Right atrium auricular region (tissue), 2 donors: ENCODE measurements around the gene SP9. TPM values are rescaled to one million over a fixed set of nuclear protein-coding genes. Genes with fewer than 3 reads are reported as not detected.

Experiments
- DNase-seq: peaks from one replicate; pipeline ENCODE4 v3.0.0-alpha.2; 2019; ENCODE audit warnings: low spot score
- H3K27ac ChIP-seq, 2 donors: fragments of 200-600 bp; sonication (generic); 1 replicate in 1 of 2; 2 replicates in 1 of 2; pipeline ENCODE4 v1.5.1; 2016 to 2019
- H3K27me3 ChIP-seq, 2 donors: fragments of 200-600 bp; sonication (generic); one replicate each; pipeline versions ENCODE4 v1.5.1 to v1.6.0; 2017 to 2019
- H3K36me3 ChIP-seq: fragments of 200-600 bp; sonication (generic); one replicate; pipeline ENCODE4 v1.5.1; 2016
- H3K4me1 ChIP-seq, 2 donors: fragments of 200-600 bp; sonication (generic); one replicate each; pipeline versions ENCODE4 v1.5.1 to v1.6.0; 2017 to 2019
- H3K4me3 ChIP-seq, 2 donors: fragments of 200-600 bp; sonication (generic); 1 replicate in 1 of 2; 2 replicates in 1 of 2; pipeline ENCODE4 v1.5.1; 2017 to 2019; ENCODE audit warnings: mild to moderate bottlenecking in 1 of 2, moderate library complexity in 1 of 2
- H3K9me3 ChIP-seq, 2 donors: fragments of 200-600 bp; sonication (generic); one replicate each; pipeline ENCODE4 v1.5.1; 2019
- total RNA-seq, 2 donors: library from RNA; depleted of rRNA; stranded (reverse); fragments of >200 nt; gene quantifications; one replicate each; pipeline ENCODE4 v1.1.0, GENCODE V29; 2016
- TF ChIP-seq, protein P1 (sequence below), 2 donors: fragments of 200-600 bp; sonication (generic); IDR thresholded peaks; one replicate each; pipeline ENCODE4 v1.5.1; 2019; ENCODE audit warnings: antibody characterized with exemption in 2 of 2

SP9 gene
- total RNA-seq, 2 donors from 2014 or later: not detected

- Histone ChIP-seq H3K4me3 (no peak overlapping the region), H3K4me1 (no peaks in the 10 kb centered on the region), H3K9me3 (no peaks in the 10 kb centered on the region), H3K27ac (no peak overlapping the region), H3K27me3 (no peaks in the 10 kb centered on the region), H3K36me3 (peaks cover 25% of the 10 kb centered on the region)
- TF ChIP-seq, protein P1, sequence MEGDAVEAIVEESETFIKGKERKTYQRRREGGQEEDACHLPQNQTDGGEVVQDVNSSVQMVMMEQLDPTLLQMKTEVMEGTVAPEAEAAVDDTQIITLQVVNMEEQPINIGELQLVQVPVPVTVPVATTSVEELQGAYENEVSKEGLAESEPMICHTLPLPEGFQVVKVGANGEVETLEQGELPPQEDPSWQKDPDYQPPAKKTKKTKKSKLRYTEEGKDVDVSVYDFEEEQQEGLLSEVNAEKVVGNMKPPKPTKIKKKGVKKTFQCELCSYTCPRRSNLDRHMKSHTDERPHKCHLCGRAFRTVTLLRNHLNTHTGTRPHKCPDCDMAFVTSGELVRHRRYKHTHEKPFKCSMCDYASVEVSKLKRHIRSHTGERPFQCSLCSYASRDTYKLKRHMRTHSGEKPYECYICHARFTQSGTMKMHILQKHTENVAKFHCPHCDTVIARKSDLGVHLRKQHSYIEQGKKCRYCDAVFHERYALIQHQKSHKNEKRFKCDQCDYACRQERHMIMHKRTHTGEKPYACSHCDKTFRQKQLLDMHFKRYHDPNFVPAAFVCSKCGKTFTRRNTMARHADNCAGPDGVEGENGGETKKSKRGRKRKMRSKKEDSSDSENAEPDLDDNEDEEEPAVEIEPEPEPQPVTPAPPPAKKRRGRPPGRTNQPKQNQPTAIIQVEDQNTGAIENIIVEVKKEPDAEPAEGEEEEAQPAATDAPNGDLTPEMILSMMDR (IDR thresholded peaks at IDR 0.05): no peak
- no peak for DNase-seq
These were observed 30.8 kb downstream of the SP9 start for GRCh38 chr2:174365571-174365970.

GRCh38 chr2:174368691-174369090 lies 33.9 kb downstream of the SP9 start:
- TF ChIP-seq, protein P1 (IDR thresholded peaks at IDR 0.05): no peak
- peaks cover 37% of the 10 kb centered on the region for H3K36me3 ChIP-seq
- H3K9me3 ChIP-seq: no peaks in the 10 kb centered on the region
- H3K4me3 ChIP-seq: no peak overlapping the region
- no peaks in the 10 kb centered on the region for H3K4me1 ChIP-seq
- no peak for DNase-seq
- no peaks in the 10 kb centered on the region for H3K27me3 ChIP-seq
- no peak overlapping the region for H3K27ac ChIP-seq

GRCh38 chr2:174376967-174377366 lies 42.2 kb downstream of the SP9 start:
- TF ChIP-seq, protein P1 (IDR thresholded peaks at IDR 0.05): no peak
- no peaks in the 10 kb centered on the region for H3K27me3 ChIP-seq
- H3K4me1 ChIP-seq: no peaks in the 10 kb centered on the region
- DNase-seq: no peak
- H3K4me3 ChIP-seq: no peak overlapping the region
- H3K36me3 ChIP-seq: peaks cover 67% of the 10 kb centered on the region
- H3K27ac ChIP-seq: no peak overlapping the region
- no peaks in the 10 kb centered on the region for H3K9me3 ChIP-seq

DNA sequence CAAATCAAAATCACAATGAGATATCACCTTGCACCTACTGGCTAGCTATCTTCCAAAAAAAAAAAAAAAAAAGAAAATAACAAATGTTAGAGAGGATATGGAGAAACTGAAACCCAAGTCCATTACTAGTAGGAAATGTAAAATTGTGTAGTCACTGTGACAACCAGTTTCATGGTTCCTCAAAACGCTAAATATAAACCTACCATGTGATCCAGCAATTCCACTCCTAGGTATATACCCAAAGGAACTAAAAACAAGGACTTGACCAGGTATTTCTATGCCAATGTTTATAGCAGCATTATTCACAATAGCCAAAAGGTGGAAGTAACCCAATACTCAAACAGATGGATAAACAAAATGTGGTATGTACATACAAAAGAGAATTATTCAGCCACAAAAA lies 49.0 kb downstream of the SP9 start:
- Histone ChIP-seq H3K4me3 (no peak overlapping the region), H3K36me3 (peaks cover 54% of the 10 kb centered on the region), H3K27me3 (no peaks in the 10 kb centered on the region), H3K9me3 (no peaks in the 10 kb centered on the region), H3K4me1 (no peaks in the 10 kb centered on the region), H3K27ac (no peak overlapping the region)
- TF ChIP-seq, protein P1 (IDR thresholded peaks at IDR 0.05): no peak
- DNase-seq: no peak

- Histone ChIP-seq H3K27me3 (no peaks in the 10 kb centered on the region), H3K9me3 (no peaks in the 10 kb centered on the region), H3K36me3 (peaks cover 43% of the 10 kb centered on the region), H3K4me3 (no peak overlapping the region), H3K4me1 (no peaks in the 10 kb centered on the region), H3K27ac (no peak overlapping the region)
- DNase-seq: no peak
- TF ChIP-seq, protein P1 (IDR thresholded peaks at IDR 0.05): no peak
These were observed 50.4 kb downstream of the SP9 start for GRCh38 chr2:174385201-174385600.

Other genes starting within 250 kb of the SP9 start
- 10 to 100 TPM; 43.8 to 56.7 TPM for gene OLA1, start 86.4 kb upstream of the SP9 start, total RNA-seq
- gene SCRN3, start 60.8 kb downstream of the SP9 start, total RNA-seq: 10 to 100 TPM; 11.4 to 23.5 TPM
- gene GPR155, start 152.1 kb downstream of the SP9 start, total RNA-seq: 10 to 100 TPM; 10.1 to 13.7 TPM